GM18951 (cell line): ENCODE results near the gene B3GALT5.

Source experiments
- POLR2A ChIP-seq: IDR thresholded peaks from 4 replicates; pipeline ENCODE4 v1.6.1; 2011; ENCODE audit warnings: mild to moderate bottlenecking; ENCODE audit not compliant: insufficient read length, insufficient read depth; ENCODE audit errors: extremely low read depth
- in situ Hi-C: fragments of 300-500 bp; cut with MboI; formaldehyde crosslinking; loops from one replicate; pipeline ENCODE4 v1.12.0; 2022; ENCODE audit warnings: low sequenced_read_pairs, mixed read lengths, inconsistent platforms; ENCODE audit not compliant: unreplicated experiment

The B3GALT5 gene

DNA sequence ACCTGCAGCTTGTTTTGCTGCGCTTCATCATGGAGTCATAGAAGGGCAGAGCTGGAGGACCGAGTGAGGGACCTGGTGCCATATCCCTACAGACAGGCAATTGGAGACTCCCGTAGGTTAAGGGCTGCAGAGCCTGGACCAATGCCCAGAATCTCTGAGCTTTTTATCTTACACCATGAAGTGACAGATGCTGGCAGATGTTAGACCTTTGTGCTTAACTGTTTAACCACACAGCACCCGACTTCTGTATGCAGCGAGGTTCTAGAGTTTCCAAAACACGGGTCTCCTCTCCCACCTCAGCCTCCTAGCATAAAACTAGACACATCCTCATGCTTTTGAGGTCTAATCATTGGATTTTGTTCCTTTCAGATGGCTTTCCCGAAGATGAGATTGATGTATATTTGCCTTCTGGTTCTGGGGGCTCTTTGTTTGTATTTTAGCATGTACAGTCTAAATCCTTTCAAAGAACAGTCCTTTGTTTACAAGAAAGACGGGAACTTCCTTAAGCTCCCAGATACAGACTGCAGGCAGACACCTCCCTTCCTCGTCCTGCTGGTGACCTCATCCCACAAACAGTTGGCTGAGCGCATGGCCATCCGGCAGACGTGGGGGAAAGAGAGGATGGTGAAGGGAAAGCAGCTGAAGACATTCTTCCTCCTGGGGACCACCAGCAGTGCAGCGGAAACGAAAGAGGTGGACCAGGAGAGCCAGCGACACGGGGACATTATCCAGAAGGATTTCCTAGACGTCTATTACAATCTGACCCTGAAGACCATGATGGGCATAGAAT is 47.6 kb downstream of the B3GALT5 start:
- in situ Hi-C loops: no loop called here
- TF ChIP-seq POLR2A: no peak

DNA sequence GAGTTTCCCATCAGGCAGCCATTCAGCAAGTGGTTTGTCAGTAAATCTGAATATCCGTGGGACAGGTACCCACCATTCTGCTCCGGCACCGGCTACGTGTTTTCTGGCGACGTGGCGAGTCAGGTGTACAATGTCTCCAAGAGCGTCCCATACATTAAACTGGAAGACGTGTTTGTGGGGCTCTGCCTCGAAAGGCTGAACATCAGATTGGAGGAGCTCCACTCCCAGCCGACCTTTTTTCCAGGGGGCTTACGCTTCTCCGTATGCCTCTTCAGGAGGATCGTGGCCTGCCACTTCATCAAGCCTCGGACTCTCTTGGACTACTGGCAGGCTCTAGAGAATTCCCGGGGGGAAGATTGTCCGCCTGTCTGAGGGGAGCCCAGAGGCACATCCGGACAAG is 48.4 kb downstream of the B3GALT5 start:
- in situ Hi-C loops: no loop called here
- TF ChIP-seq POLR2A: no peak

- in situ Hi-C loops: no loop called here
- TF ChIP-seq POLR2A: no peak
Measured at GRCh38 chr21:39661740-39662139, 49.0 kb downstream of the B3GALT5 start.

GRCh38 chr21:39662411-39662953 is 49.7 kb downstream of the B3GALT5 start:
- in situ Hi-C loops: no loop called here
- TF ChIP-seq POLR2A: no peak

DNA sequence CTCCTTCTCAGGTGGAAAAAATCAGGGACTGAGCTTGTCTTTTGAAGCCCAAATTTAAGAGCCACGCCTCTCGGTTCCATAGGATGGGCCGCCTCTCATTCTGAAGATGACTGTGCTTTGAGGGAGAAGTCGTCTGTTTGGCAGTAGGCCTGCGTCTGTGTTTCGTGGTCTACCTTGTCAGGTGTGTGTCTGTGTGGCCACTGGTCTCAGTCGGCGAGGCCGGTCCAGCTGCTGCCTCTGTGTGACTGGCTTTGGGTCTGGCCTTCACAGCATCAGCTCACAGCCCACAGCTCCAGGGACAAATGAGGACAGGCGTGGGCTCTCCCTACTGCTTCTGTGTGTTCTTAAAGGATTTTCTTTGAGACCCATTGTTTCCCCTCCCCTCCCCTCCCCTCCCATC is 50.3 kb downstream of the B3GALT5 start:
- no peak for TF ChIP-seq POLR2A
- in situ Hi-C loops: no loop called here

GRCh38 chr21:39663742-39664492 is 51.2 kb downstream of the B3GALT5 start:
- in situ Hi-C loops: no loop called here
- TF ChIP-seq POLR2A: no peak

GRCh38 chr21:39664586-39664985 is 51.8 kb downstream of the B3GALT5 start:
- in situ Hi-C loops: no loop called here
- TF ChIP-seq POLR2A: no peak

DNA sequence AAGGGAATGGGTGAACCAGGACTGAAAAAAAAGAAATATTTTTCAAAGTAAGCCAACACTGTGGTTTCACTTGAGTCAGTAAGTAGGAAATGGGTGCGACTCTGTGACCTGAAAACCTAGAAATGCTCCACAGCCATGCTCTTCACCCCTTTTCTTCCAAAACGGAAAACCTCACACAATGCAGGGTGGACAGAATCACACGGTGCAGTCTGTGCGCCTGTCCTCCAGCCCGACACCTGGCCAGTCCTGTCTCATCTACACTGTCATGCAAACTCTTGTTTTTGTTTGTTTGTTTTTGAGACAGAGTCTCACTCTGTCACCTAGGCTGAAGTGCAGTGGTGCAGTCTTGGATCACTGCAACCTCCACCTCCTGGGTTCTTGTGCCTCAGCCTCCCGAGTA is 53.3 kb downstream of the B3GALT5 start:
- no peak for TF ChIP-seq POLR2A
- in situ Hi-C loops: no loop called here

DNA sequence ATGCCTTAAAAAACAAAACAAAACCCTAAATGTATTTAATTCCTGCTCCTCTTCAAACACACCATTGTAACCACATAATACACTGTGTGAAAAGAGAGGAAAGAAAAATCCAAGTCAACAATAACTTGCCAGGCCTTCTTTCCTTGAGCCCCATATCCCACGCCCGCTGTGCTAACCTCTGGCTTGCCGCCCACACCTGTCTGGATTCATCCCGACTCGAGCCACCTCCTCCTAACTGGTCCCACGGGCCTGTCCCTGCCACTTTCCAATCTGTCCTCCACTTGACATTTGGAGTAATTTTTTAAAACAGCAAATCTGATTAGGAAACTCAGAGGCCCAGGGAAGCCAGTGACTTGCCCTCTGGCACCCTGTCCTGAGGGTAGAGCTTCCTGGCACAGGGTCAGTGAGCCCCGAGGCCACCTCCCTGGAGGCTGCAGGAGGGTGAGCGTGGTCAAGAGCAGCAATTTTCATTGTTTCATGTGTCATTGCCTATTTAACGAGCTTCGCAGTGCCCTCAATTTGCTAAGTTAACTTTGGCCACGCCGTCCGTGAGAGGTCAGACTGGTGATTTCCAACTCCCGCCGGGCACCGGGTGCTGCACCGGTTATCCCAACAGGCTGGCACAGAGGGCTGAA is 54.1 kb downstream of the B3GALT5 start:
- in situ Hi-C loops: no loop called here
- TF ChIP-seq POLR2A: no peak

- in situ Hi-C loops: no loop called here
- no peak for TF ChIP-seq POLR2A
Measured at GRCh38 chr21:39667353-39667891, 54.7 kb downstream of the B3GALT5 start.

- in situ Hi-C loops: no loop called here
- no peak for TF ChIP-seq POLR2A
Measured at GRCh38 chr21:39668369-39668768, 55.6 kb downstream of the B3GALT5 start.

GRCh38 chr21:39669485-39669884 is 56.7 kb downstream of the B3GALT5 start:
- no peak for TF ChIP-seq POLR2A
- in situ Hi-C loops: no loop called here
